Fibroblast of pulmonary artery (primary cell): ENCODE measurements around the gene FUT3.
"Not testable (repeated sequence)": the region's sequence is repeated elsewhere in the genome, so short reads cannot be mapped to it uniquely, and the experiment has no call there.

Experiments
- DNase-seq: peaks from one replicate; pipeline ENCODE4 v3.0.0-alpha.2; 2010; ENCODE audit warnings: low read depth
- H3K4me3 ChIP-seq: replicated peaks from 2 replicates; pipeline ENCODE4 v1.5.1; 2011; ENCODE audit warnings: low read depth, mild to moderate bottlenecking, control low read depth, low read length, moderate library complexity
- CTCF ChIP-seq: IDR thresholded peaks from 2 replicates; pipeline ENCODE4 v1.5.1; 2011; ENCODE audit warnings: mild to moderate bottlenecking, control low read depth, low read length, inconsistent platforms; ENCODE audit errors: missing control alignments

Gene FUT3

DNA sequence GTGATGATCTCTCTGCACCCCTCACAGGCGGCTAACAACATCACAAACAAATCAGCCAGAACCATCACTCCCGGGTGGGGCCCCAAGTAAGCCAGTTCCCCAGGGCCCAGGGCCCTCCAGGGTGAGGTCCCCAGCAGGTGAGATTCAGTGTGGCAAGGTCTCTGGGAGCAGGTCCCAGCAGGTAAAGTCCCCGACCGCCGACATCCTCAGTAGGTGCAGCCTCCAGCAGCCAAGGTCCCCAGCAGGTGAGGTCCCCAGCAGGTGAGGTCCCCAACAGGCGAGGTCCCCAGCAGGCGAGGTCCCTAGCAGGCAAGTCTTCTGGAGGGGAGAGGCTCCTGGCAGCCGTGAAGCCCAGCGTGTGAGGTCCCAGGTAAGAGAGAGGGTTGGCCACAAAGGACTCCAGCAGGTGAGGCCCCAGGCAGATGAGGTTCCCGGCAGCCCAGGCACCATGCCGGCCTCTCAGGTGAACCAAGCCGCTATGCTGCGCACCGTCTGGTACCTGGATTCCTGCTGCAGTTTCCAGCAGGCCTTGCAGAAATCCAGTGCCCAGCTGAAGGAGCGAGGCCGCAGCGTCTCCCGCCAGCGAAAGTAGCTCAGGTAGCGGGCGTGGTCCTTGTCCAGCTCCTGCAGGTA is 7.8 kb downstream of the FUT3 start:
- no peak for DNase-seq
- no peak for TF ChIP-seq CTCF
- no peak overlapping the region for H3K4me3 ChIP-seq

GRCh38 chr19:5841735-5842111 is 9.5 kb downstream of the FUT3 start:
- DNase-seq, result not testable (repeated sequence)

GRCh38 chr19:5839065-5840017 is 11.9 kb downstream of the FUT3 start, which contains the start of gene FUT6:
FUT6 (minus strand) TSS chr19:5839702; CDS start chr19:5832567, 7,135 bp downstream.
- no peak within 1 kb of the TSS for H3K4me3 ChIP-seq
- no peak for DNase-seq
- no peak for TF ChIP-seq CTCF

More at GRCh38 chr19:5841735-5842111, 9.5 kb downstream of the FUT3 start:
- not testable (repeated sequence) for H3K4me3 ChIP-seq

DNA sequence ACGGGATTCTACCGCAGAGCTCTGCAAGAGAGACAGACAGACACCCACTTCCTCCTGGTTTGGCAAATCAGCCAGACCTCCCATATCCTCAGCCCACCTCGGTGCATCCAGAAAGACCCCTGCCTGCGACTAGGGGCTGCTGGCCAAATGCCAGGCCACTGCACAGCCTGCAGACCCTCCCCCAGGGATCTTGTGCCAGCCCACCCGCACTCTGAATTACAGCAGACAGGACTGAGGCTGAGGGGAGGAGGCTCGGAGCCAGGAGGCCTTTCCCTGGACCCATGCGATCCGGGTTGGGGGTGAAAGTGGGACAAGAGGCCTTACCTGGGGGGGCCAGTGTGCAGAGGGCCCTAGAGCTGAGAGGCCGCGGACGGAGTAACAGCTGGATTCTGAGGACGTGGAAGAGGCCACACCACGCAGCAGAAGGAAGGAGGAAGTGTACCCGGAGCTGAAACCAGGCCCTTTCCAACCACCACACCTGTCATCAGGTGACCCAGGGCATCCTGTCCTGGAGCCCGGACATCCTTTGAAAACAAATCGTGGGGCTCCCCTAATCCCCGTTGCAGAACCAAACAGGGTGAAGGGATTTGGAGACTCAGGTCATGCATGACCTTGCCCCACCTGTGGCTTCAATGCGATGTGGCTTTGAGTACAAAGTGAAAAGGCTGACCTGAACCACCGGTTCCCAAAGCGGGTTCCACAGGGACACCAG is 12.7 kb downstream of the FUT3 start:
- TF ChIP-seq CTCF, result no peak
- DNase-seq, result no peak
- H3K4me3 ChIP-seq, result no peak overlapping the region

GRCh38 chr19:5837761-5838352 is 13.4 kb downstream of the FUT3 start:
- DNase-seq, result no peak
- H3K4me3 ChIP-seq, result no peak overlapping the region
- TF ChIP-seq CTCF, result no peak

GRCh38 chr19:5832527-5833216 is 18.6 kb downstream of the FUT3 start:
- no peak for DNase-seq
- no peak for TF ChIP-seq CTCF
- no peak overlapping the region for H3K4me3 ChIP-seq
